ENCODE data around the gene TCTN2.

DNA sequence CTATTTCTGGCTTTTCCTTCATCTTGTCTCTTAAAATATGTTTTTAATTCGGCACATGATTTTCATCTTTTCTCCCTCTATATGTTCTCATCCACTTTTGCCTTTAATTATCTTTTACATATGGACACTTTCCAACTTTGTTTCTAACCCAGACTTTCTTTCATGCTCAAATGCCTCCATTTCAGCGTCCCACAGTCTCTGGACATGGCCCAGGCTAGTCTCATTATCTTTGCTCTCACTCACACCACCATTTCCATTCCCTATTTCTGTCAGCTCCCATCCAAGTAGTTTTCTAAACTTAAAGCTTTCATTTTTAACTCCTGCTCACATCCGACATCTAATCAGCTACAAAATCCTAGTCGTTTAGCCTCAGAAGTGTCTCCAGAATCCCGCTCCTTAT lies 22.5 kb upstream of the TCTN2 start:
- TF ChIP-seq POLR2A (IDR thresholded peaks at IDR 0.05) = no peak
- TF ChIP-seq CTCF (IDR thresholded peaks at IDR 0.05) = no peak
